GM12874 (cell line): ENCODE measurements around the gene MBD3L4.
"Not testable (repeated sequence)": the region's sequence is repeated elsewhere in the genome, so short reads cannot be mapped to it uniquely, and the experiment has no call there.

Experiments used
- TF ChIP-seq, protein P1 (sequence below): IDR thresholded peaks from 2 replicates; pipeline ENCODE4 v1.5.1; 2011; ENCODE audit warnings: low read depth, mild to moderate bottlenecking, control low read depth, low read length, moderate library complexity; ENCODE audit not compliant: insufficient read depth

The MBD3L4 gene

GRCh38 chr19:7040079-7040478 lies at the start of gene MBD3L4:
Gene MBD3L4 (minus strand): TSS chr19:7040179. CDS start chr19:7040144, 35 bp downstream.
- TF ChIP-seq, protein P1, sequence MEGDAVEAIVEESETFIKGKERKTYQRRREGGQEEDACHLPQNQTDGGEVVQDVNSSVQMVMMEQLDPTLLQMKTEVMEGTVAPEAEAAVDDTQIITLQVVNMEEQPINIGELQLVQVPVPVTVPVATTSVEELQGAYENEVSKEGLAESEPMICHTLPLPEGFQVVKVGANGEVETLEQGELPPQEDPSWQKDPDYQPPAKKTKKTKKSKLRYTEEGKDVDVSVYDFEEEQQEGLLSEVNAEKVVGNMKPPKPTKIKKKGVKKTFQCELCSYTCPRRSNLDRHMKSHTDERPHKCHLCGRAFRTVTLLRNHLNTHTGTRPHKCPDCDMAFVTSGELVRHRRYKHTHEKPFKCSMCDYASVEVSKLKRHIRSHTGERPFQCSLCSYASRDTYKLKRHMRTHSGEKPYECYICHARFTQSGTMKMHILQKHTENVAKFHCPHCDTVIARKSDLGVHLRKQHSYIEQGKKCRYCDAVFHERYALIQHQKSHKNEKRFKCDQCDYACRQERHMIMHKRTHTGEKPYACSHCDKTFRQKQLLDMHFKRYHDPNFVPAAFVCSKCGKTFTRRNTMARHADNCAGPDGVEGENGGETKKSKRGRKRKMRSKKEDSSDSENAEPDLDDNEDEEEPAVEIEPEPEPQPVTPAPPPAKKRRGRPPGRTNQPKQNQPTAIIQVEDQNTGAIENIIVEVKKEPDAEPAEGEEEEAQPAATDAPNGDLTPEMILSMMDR = not testable (repeated sequence)

GRCh38 chr19:7088999-7089398 lies 49.0 kb upstream of the MBD3L4 start:
- TF ChIP-seq, protein P1 = no peak

DNA sequence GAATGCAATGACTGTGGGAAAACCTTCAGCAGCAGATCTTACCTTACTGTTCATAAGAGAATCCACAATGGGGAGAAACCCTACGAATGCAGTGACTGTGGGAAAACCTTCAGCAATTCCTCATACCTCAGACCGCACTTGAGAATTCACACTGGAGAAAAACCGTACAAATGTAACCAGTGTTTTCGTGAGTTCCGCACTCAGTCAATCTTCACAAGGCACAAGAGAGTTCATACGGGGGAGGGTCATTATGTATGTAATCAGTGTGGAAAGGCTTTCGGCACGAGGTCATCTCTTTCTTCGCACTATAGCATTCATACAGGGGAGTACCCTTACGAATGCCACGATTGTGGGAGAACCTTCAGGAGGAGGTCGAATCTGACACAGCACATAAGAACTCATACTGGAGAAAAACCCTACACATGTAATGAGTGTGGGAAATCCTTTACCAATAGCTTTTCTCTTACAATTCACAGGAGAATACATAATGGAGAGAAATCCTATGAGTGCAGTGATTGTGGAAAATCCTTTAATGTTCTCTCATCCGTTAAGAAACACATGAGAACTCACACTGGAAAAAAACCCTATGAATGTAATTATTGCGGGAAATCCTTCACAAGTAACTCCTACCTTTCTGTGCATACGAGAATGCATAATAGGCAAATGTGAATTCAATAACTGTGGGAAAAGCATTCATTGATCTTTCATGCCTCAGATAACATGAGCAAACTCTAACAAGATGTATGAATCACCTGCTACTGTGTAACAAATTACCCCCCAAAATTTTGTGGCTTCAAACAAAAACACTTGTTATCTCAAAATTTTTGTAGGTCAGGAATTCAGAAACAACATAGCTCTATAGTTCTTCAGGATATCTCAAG lies 43.3 kb upstream of the MBD3L4 start:
- TF ChIP-seq, protein P1 = no peak

DNA sequence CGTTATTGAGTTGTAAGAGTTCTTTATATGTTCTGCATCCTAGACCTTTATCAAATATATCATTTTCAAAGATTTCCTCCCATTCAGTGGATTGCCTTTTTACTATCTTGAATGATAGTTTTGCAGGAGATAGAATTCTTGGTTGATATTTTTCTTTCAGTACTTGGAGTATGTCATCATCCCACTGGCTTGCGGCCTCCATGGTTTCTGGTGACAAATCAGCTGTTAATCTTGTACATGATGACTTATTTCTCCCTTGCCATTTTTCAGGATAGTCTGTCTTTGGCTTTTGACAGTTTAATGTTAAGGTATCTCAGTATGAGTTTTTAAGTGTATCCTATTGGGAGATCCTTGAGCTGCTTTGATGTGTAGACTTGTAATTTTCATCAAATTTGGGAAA lies 38.0 kb upstream of the MBD3L4 start:
- TF ChIP-seq, protein P1 = no peak

- TF ChIP-seq, protein P1 = no peak
Observed at GRCh38 chr19:7076151-7076550, 36.2 kb upstream of the MBD3L4 start.

DNA sequence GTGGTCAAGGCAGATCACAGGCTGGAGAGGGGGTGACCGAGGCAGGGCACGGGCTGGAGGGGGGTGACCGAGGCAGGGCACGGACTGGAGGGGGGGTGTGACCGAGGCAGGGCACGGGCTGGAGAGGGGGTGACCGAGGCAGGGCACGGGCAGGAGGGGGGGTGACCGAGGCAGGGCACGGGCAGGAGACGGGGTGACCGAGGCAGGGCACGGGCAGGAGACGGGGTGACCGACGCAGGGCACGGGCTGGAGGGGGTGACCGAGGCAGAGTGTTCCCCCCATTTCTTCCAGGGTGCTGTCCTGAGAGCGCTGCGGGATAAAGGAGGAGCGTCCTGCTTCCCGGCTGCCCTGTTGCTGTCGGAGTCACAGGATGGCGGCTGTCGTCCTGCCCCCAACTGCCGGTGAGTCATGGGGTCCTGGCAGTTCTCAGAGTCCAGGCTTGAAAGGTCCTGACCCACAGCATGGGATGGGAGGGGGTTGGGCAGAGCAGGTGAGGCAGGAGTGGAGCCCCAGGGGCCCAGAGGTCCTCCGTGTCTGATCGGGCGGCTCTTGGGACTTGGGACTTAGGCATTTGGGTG lies 34.8 kb upstream of the MBD3L4 start:
- TF ChIP-seq, protein P1 = no peak

DNA sequence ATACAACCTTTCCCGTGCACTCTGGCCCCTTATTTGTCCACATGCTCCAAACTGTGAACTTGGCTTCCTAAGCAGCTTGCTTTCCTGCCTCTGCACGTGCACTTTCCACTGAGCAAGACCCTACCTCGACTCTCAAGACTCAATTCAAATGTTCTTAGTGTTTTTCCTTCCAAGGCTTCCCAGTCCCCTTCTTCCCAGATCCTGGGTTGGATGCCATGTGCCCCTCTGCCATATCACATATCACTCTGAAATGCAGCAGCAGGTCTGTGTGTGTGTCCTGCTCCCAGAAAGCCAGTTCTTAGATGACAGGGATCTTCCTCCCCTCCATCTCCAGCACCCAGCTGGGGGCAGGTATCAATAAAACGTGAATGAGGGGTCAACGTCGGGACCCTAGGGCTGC lies 32.6 kb upstream of the MBD3L4 start:
- TF ChIP-seq, protein P1 = no peak
